GM20000 (cell line): Measurements from ENCODE around the gene HMX2.
"Not testable (repeated sequence)": the region's sequence is repeated elsewhere in the genome, so short reads cannot be mapped to it uniquely, and the experiment has no call there.

Experiments used
- DNase-seq: peaks from one replicate; pipeline ENCODE4 v3.0.0; 2012; ENCODE audit warnings: low spot score
- TF ChIP-seq, protein P1 (sequence below): IDR thresholded peaks from 2 replicates; pipeline ENCODE4 v1.5.1; 2012; ENCODE audit warnings: mild to moderate bottlenecking, control low read depth; ENCODE audit errors: extremely low read depth, missing control alignments

HMX2 gene

DNA sequence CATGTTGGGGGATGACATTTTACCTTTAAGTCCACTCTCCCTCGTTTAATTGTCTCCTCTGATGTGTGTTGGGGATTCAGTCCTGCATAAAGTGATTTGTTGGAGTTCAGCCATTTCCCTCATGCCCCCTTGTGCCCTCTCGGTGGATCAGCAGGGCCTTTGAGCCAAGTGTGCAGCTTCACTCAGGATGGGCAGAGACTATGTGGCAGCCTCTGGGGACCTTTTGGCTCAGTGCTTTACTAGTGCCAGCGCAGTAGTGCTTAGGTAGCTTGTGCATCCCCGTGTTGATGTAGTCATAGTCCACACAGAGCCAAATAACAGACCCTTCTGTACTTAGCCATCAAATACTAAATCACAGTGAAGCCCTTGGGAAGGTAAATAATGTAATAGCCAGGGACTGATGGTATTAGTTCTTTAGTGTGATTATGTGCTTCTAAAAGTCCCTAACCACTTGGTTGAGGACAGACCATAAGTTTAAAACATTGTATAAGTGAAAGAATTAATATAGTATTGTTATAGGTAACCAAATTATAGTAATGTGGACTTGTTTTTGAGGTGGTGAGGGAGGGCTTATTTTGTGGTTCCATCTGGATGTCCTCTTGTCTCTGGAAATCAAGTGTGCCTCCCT is 17.6 kb downstream of the HMX2 start:
- TF ChIP-seq, protein P1, sequence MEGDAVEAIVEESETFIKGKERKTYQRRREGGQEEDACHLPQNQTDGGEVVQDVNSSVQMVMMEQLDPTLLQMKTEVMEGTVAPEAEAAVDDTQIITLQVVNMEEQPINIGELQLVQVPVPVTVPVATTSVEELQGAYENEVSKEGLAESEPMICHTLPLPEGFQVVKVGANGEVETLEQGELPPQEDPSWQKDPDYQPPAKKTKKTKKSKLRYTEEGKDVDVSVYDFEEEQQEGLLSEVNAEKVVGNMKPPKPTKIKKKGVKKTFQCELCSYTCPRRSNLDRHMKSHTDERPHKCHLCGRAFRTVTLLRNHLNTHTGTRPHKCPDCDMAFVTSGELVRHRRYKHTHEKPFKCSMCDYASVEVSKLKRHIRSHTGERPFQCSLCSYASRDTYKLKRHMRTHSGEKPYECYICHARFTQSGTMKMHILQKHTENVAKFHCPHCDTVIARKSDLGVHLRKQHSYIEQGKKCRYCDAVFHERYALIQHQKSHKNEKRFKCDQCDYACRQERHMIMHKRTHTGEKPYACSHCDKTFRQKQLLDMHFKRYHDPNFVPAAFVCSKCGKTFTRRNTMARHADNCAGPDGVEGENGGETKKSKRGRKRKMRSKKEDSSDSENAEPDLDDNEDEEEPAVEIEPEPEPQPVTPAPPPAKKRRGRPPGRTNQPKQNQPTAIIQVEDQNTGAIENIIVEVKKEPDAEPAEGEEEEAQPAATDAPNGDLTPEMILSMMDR: no peak
- DNase-seq: no peak

- TF ChIP-seq, protein P1: no peak
These were observed 18.7 kb downstream of the HMX2 start for GRCh38 chr10:123166618-123167017.

DNA sequence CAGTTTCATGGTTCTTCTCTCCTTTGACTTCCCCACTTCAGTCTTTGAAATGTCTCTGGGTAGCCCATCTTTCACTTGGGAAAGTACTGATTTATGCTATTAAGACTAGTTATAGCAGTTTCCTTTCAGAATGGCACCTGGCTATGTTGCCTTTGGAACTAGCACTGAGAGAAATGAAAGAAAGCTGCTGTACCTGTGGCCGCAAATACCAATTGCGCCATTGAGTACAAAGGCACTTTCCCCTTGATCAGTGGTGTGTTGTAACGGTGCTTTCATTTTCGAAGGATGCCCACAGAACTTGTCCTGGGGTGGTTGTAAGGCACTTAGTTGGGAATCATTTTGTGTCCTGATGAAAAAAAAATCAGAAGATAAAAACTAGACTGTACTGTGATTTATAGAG is 23.0 kb downstream of the HMX2 start:
- no peak for DNase-seq
- TF ChIP-seq, protein P1: no peak

More at GRCh38 chr10:123166618-123167017, 18.7 kb downstream of the HMX2 start:
- DNase-seq: no peak

- DNase-seq: not testable (repeated sequence)
These were observed 23.7 kb downstream of the HMX2 start for GRCh38 chr10:123171616-123172015.

- TF ChIP-seq, protein P1: no peak
- DNase-seq: no peak
These were observed 27.8 kb downstream of the HMX2 start for GRCh38 chr10:123175389-123176387.

DNA sequence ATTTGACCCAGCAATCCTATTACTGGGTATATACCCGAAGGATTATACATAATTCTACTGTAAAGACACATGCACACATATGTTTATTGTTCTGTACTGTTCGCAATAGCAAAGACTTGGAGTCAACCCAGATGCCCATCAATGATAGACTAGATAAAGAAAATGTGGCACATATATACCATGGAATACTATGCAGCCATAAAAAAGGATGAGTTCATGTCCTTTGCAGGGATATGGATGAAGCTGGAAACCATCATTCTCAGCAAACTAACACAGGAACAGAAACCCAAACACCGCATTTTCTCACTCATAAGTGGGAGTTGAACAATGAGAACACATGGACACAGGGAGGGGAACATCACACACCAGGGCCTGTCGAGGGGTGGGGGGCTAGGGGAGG is 30.5 kb downstream of the HMX2 start:
- DNase-seq: not testable (repeated sequence)

GRCh38 chr10:123180101-123181090 is 32.5 kb downstream of the HMX2 start:
- DNase-seq: no peak
- TF ChIP-seq, protein P1: no peak

- no peak for DNase-seq
- TF ChIP-seq, protein P1: no peak
These were observed 35.8 kb downstream of the HMX2 start for GRCh38 chr10:123183724-123184123.
